ENCODE data around the gene SPAG5.

SPAG5 gene

DNA sequence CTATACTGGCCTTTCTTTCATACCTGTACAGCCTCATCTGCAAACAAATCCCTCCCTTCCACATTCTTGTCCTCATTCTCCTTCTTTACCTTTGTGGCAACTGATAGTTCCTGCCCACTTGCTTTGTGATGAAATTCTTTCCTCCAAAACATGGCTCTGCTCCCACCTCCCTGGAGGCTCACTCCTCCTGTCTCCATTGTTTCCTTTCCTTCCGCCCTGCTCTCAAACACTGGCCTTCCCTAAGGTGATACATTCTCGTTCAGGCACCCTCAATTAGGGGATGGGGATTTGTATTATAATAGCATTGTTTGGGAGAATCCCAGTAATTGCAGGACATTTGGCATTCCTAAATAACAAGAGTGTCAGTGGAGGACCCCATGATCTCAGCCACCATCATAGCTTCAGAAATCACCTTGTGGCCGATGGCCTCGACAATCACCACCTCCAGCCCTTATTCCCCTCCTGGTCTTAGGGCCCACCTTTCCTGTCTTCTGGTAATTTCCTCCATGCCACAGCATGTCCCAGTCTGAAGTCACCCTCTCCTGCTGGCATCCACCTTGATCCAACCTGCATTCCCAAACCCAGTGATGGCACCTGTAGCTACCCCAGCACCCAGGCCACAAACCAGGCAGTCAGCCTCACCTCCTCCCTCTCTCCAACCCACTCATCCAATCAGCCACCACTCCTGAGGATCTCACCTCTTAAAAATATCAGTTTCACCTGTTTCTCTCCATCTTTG, 54.3 kb downstream of the SPAG5 start:
- no peak for DNase-seq

DNA sequence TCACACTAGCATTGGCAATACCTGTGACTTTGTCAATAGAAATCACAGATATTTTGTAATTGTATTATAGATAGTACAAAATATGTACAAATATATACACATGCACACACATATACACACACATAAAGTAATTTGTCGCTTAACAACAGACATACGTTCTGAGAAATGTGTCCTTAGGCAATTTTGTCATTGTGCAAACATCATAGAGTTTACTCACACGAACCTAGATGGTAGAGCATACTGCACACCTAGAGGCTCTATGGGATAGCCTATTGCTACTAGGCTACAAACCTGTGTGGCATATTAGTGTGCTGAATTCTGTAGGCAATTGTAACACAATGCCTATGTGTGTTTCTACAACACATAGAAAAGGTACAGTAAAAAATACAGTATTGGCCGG, 57.4 kb downstream of the SPAG5 start:
- DNase-seq: no peak

DNA sequence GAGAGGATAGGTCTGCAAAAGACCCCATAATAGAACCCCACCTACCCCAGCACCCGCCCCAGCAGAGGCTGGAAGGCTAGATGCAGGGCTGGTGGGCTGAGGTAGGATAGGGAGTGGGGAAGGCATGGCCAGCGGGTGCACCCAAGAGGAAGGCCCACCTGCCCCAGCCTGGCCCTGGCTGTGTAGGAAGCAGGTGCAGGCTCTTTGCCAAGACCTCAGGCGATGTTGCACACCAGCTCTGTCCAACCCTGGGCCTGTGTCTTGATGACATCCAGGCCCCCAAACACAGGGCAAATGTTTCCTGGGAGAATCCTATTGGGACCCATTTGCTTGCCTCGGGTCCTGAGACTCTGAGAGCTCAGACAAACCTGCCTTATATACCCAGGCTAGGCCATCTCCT, 58.6 kb downstream of the SPAG5 start:
- no peak for DNase-seq

DNA sequence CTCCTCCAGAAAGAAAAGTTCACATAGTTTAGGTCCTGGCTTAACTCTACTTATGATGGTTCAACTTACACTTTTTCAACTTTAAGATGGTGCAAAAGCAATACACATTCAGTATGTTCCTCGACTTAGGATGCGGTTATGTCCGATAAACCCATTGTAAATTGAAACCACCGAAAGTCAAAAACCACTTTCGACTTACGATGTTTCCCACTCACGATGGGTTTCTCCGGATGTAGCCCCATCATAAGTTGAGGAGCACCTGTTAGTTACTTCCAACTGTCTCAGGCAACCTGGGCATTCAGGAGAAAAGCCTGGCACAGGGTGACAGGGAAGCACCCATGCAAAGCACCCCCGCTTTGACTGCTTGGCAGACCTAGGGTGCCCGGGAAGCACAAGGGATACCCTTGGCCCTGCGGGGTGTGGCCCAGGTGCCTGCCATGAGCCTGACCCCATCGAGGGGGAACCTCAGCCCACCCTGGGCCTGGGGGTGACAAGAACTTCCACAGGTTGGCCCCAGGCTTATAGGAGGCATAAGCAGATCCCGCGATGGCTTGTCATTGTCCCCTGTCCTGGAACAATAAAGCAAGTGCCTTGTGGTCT, 60.4 kb downstream of the SPAG5 start:
- DNase-seq: no peak

DNA sequence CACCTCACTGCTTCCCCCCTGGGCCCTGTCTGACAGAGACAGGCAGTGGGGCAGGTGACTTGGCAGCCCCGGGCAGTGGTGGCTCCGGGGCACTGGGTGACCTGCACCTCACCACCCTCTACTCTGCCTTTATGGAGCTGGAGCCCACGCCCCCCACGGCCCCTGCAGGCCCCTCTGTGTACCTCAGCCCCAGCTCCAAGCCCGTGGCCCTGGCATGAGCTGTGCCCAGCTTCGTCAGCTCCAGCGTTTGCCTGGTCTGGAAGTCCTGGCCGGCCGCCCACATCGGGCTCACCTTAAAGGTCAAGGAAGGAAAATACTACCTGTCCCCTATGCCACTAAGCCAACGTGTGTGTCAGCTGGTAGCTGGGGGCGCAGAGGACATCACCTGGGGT, 61.6 kb downstream of the SPAG5 start:
- DNase-seq: no peak

DNA sequence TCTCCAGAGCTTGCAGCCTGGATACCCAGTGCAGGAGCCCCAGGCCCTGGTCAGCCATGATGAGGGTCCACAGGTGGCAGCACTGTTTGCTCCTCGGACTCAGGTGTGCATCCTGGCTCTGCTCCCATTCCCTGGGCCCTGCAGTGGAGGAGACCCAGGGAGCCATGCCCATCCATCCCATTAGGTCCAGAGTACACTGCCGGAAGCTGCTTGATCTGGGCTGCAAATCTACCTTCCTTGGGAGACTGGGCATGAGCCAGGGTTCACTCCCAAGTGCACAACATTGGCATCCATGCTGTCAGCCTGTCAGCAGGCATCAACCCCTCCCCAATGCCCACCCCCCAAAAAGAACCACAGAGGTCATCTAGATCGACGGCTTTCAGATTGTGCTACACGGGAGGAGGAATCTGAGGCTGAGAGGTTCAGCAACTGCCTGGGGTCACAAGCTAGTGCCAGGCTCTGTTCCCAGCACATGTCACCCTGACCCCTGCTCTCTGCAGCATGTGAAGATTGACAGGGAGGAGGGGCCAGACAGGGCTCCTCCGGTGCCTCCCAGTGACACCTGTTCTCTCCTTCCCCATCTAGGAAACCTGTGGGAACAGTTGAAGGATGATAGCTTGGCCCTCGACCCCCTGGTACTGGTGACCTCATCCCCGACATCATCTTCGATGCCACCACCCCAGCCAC, 62.1 kb downstream of the SPAG5 start:
- DNase-seq: no peak

DNA sequence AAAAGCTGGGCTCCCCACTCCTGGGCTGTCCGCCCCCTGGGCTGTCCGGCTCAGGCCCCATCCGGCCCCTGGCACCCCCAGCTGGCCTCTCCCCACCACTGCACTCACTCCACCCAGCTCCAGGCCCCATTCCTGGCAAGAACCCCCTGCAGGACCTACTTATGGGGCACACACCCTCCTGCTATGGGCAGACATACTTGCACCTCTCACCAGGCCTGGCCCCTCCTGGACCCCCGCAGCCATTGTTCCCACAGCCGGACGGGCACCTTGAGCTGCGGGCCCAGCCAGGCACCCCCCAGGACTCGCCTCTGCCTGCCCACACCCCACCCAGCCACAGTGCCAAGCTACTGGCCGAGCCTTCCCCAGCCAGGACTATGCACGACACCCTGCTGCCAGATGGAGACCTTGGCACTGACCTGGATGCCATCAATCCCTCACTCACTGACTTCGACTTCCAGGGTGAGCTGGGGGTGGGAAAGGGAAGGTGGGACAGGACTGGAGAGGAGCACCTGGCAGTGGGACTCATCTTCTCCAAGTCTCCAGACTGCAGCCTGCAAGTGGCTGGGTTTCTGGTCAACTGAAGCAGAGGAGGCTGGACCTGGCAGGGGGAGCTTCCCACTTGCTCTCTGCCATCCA, 64.0 kb downstream of the SPAG5 start:
- no peak for DNase-seq

DNA sequence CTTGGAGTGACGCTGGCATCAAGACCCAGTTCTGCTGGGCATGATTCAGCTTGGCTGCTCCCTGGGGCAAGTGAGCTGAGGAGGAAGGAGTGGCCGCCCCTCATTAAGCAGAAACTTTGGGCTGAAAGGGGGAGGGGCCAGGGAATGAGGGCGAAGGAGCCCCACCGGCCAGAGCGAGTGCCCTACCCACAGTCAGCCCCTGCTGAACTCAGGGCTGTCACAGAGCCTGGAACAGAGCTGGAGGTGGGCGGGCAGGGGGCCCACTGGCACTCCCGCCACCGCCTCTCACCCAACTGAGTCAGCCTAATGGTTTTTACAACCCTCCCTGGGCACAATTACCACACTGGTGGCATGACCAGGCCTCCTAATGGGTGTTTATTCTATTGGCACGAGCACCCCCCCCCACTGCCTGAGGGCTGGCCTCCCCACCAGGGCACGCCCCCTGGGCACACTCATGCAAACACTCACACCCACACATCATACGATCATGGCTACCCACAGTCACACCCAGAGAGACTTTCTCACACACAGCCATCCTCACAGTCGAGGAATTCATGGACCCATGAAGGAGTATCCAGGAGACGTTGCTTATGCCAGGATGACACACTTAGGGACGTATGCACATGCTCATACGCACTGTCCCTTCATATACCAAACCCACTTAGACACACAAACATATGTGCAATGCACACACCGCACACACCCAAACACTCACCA, 65.6 kb downstream of the SPAG5 start:
- no peak for DNase-seq

DNA sequence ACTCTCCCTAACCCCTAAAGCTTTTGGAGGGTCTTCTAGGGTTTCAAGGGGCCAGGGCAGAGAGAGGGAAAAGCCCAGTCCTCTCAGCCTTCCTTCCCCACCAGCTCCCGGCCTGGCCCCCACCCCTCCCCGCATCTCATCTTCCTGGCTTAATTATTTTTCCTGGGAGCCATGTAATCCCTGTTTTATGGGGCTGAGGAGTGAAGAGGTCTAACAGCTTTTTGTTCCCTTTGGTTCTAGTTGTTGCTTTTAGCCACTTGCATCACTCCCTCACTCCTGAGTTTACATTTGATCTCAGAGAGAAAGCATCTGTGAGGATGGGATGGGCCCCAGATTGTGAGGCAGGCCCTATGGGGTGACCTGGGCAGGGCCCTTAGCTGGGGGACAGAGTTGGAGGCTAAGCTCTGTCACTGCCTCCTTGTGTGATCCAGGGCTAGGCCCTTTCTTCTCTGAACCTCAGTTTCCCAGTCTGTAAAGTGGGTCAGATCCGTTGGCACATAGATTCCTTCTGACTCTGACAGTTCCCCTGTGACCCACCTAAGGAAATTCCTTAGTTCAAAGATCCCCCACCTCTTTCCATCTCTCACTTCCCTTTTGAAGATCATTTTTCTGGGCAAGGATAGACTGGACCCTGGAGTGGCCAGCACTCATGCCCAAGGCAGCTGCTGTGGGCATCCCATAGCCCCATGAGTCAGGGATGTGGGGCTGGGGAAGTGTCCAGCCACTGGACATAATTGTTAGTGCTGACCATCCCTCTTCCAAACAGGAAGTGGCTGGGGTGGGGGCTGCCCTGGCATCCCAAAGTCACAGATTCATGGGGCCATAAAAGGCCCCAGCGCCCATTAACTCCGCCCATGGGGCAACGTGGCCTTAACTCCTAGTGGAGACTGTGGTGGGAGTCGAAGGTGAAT, 66.5 kb downstream of the SPAG5 start:
- DNase-seq: no peak

DNA sequence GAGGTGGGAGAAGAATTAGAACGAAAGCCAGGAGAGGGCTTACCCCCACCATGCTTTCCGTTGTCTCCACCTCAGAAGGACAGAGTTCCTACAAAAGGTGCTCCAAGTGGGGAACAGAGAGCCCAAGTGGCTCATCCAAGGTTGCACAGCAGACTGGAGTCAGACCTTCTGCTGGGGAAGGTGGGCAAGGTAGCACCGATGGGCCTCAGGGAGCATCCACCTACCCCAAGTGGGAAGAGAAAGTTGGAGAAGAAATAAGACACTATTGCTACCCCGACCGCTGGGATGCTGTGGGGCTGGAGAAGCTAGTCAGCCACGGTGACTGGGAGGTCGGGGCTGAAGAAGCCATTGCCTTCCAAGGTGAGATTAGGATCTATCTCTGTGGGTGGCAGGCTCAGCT, 67.9 kb downstream of the SPAG5 start:
- no peak for DNase-seq

DNA sequence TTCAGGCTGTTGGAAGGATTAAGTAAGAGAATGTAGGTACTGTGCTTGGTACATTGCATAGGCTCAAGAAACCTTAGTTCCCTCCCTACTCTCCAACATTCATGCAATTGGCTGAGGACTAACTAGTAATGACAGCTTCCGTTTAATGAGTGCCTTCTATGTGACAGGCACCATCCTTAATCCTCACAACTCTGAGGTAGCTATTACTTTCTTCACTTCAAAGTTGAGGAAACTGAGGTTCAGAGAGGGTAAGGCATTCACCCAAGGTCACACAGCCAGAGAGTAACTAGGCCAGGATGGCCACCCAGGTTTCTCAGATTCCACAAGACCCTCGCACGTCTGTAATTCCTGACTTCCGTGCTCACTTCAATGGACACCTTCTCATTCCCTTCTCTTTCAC, 68.6 kb downstream of the SPAG5 start:
- DNase-seq: no peak

DNA sequence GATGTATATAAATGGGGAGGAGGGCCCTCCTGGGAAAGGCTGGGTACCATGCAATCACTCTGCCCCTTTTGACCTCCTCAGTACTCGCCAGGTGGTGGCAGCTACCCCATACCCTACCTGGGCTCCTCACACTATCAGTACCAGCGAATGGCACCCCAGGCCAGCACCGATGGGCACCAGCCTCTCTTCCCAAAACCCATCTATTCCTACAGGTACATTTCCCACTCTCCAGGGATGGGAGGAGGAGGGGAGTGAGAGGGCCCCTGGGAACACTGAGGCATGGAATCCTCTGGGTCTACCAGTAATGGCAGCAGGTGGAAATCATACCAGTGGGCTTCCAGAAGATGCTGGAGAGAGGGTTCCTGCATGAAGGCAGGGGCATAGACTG, 69.8 kb downstream of the SPAG5 start:
- DNase-seq: no peak

DNA sequence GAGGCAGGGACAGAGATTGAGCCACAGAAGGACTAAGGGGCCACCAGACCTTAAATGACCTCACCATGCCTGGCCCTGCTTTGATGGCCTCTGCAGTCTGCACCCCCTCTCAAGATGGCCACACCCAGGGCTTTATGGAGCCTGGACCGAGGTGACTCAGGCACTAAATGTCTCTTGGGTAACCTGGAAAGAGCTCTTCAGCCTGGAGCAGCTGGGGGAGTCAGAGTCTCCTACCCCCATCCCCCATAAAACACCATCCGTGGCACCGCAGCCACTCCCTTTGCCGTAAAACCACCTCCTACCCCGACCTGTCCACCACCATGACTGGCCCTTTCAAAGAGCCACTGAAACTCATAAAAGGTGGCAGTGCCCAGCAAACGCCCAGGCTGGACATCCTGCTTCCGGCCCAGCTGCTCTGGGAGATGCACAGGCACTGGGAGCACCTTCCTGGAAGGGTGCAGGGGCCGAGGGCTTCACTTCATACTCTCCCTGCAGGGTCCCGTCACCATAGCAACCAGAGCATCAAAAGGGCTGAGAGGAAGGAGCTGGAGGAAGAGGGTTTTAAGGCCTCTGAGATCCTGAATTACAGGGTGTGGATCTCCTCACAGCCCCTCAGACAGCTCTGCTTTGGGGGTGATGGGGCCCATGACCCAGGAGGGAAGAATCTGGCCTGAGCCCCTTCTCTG, 70.4 kb downstream of the SPAG5 start:
- no peak for DNase-seq

DNA sequence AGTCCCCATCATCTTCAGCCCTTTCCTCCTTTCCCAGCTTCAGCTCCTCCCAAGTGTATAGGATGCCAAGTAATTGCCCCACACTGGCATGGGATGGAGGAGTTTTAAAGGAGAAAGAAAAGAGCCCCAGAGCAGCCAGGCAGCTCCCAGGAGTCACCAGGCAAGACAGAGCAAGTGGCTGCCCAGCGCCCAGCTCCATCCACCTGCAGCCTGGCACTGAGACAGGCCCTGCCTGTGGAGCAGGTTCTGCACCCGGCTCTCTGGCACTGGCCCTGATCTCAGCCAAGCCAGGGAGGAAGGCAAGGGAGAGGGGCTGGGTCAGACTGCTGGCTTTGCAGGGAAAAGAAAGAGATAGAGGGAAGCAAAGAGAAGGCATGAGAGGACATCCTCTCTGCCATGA, 71.0 kb downstream of the SPAG5 start:
- DNase-seq: no peak

Measured in activated effector memory CD4-positive, alpha-beta T cell treated with Interleukin-2 at 50 U/mL for 16 hours (primary cell).